ENCODE measurements around the gene PDZRN3. TPM values are rescaled to one million over a fixed set of nuclear protein-coding genes. Genes with fewer than 3 reads are reported as not detected.

PDZRN3 gene
- total and polyA plus RNA-seq, 12 donors = 17.7 to 143 (median 74.6) TPM

- intact Hi-C loops (cut with DNase I) = no loop called here
- DNase-seq (peak; percentile 16 to 55), ATAC-seq (peak; percentile 71 to 96 (median 90))
- Histone ChIP-seq H3K9me3 (no peaks in the 10 kb centered on the region), H3K4me1 (peaks cover 0 to 13% (median 4%) of the 10 kb centered on the region in 9 donors), H3K27ac (peak overlapping the region in 8 of 10 donors; percentile 26 to 70 (median 48)), H3K4me3 (peak overlapping the region in 1 of 10 donors; percentile 5), H3K27me3 (no peaks in the 10 kb centered on the region), H3K36me3 (no peaks in the 10 kb centered on the region)
- TF ChIP-seq CTCF (IDR thresholded peaks at IDR 0.05) = no peak
- 19 to 32% methylated on average over 9 of the region's 9 CpGs for WGBS, 2 donors
These were observed 273.2 kb downstream of the PDZRN3 start for GRCh38 chr3:73351423-73352071.

- DNase-seq (no peak), ATAC-seq (peak in 3 of 8 donors; percentile 10 to 48 (median 26))
- Histone ChIP-seq H3K36me3 (no peaks in the 10 kb centered on the region), H3K4me3 (no peak overlapping the region), H3K27ac (peak overlapping the region in 8 of 10 donors; percentile 18 to 70 (median 49)), H3K4me1 (peaks cover 0 to 13% (median 4%) of the 10 kb centered on the region in 9 donors), H3K9me3 (no peaks in the 10 kb centered on the region), H3K27me3 (no peaks in the 10 kb centered on the region)
- 27 to 39% methylated on average over 6 of the region's 6 CpGs for WGBS, 2 donors
- TF ChIP-seq CTCF (IDR thresholded peaks at IDR 0.05) = no peak
- intact Hi-C loops (cut with DNase I) = no loop called here
These were observed 273.7 kb downstream of the PDZRN3 start for GRCh38 chr3:73350996-73351395.

- Histone ChIP-seq H3K27ac (peak overlapping the region in 4 of 10 donors; percentile 4 to 43 (median 18)), H3K4me3 (no peak overlapping the region), H3K4me1 (peaks cover 0 to 13% (median 4%) of the 10 kb centered on the region in 9 donors), H3K9me3 (no peaks in the 10 kb centered on the region), H3K36me3 (no peaks in the 10 kb centered on the region), H3K27me3 (no peaks in the 10 kb centered on the region)
- TF ChIP-seq CTCF (IDR thresholded peaks at IDR 0.05) = no peak
- ATAC-seq = peak in 7 of 8 donors; percentile 53 to 76 (median 68)
- DNase-seq = peak; percentile 20 to 25
- 57 to 61% methylated on average over 4 of the region's 4 CpGs for WGBS, 2 donors
- intact Hi-C loops (cut with DNase I) = loop anchor here in 1 of 10 donors (10.0 kb wide), 1 partner anchor 145 kb away; no protein-coding TSS in a partner anchor
These were observed 275.1 kb downstream of the PDZRN3 start for GRCh38 chr3:73349657-73350056.

- Histone ChIP-seq H3K27ac (peak overlapping the region in 5 of 10 donors; percentile 3 to 73 (median 34)), H3K4me1 (peaks cover 0 to 15% (median 0%) of the 10 kb centered on the region in 9 donors), H3K36me3 (no peaks in the 10 kb centered on the region), H3K4me3 (no peak overlapping the region), H3K9me3 (peaks cover 0 to 13% (median 0%) of the 10 kb centered on the region in 11 donors), H3K27me3 (no peaks in the 10 kb centered on the region)
- 57 to 69% methylated on average over 1 of the region's 1 CpG for WGBS, 2 donors
- no peak for DNase-seq
- no peak for TF ChIP-seq CTCF (IDR thresholded peaks at IDR 0.05)
- intact Hi-C loops (cut with DNase I) = loop anchor here in 1 of 10 donors (10.0 kb wide), 1 partner anchor 153 kb away; no protein-coding TSS in a partner anchor
- ATAC-seq = peak; percentile 42 to 94 (median 77)
These were observed 282.7 kb downstream of the PDZRN3 start for GRCh38 chr3:73342077-73342476.
